GM21528 (cell line): ENCODE measurements around the gene DBR1.
A peak's percentile ranks its signal among the peaks of the same experiment; 100 is the strongest.

Experiments used
- ATAC-seq: cut with Tn5 transposase; IDR thresholded peaks from one replicate; pipeline ENCODE4 v1.9.1; 2021; ENCODE audit warnings: mild to moderate bottlenecking, moderate library complexity; ENCODE audit not compliant: unreplicated experiment, low FRiP score

DBR1 gene, protein sequence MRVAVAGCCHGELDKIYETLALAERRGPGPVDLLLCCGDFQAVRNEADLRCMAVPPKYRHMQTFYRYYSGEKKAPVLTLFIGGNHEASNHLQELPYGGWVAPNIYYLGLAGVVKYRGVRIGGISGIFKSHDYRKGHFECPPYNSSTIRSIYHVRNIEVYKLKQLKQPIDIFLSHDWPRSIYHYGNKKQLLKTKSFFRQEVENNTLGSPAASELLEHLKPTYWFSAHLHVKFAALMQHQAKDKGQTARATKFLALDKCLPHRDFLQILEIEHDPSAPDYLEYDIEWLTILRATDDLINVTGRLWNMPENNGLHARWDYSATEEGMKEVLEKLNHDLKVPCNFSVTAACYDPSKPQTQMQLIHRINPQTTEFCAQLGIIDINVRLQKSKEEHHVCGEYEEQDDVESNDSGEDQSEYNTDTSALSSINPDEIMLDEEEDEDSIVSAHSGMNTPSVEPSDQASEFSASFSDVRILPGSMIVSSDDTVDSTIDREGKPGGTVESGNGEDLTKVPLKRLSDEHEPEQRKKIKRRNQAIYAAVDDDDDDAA

DNA sequence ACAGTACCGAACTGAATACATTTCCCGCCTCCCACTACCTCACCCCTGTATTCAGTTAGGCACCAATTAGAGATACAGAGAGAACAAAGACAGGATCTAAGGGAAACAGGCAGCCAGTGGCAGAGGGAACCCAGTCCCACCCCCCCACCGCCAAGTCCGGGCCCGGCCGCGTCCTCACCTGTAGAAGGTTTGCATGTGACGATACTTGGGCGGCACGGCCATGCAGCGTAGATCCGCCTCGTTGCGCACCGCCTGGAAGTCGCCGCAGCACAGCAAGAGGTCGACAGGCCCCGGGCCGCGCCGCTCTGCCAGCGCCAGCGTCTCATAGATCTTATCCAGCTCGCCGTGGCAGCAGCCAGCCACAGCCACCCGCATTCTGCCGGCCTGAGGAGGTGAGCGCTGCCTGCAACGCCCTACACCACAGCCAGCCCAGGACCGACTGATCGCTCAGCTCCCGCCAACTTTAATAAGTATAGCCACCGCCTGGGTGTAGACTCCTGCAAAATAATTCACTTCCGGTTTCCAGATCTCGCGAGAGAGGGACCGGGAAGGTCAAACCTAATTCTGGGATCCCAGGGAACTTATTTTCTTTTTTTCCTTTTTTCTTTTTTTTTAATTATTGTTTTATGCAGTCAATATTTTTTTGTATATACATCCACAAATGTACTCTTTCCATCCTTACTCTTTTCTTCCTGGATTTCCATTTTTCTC is at the start of gene DBR1:
Gene DBR1 (minus strand): TSS at position 501 of the 711 bp plus-strand sequence. CDS start 126 bp downstream, at position 375.
- peak; percentile 95 for ATAC-seq

DNA sequence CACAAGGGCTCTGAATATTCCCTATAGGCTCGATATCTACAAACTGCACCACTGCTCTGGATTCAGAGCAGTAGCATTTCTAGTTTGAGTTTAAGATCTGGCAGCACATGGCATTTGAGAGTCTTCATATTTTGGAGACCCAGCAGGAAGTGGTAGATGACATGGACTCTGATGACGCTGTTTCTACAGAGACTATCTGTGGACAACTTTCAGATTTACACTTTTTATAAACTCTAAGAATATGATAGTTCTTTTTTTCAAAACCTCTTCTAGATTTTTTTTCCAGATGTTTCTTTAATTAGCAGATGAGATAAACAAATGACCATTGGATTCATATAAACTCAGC is 48.2 kb upstream of the DBR1 start:
- no peak for ATAC-seq

DNA sequence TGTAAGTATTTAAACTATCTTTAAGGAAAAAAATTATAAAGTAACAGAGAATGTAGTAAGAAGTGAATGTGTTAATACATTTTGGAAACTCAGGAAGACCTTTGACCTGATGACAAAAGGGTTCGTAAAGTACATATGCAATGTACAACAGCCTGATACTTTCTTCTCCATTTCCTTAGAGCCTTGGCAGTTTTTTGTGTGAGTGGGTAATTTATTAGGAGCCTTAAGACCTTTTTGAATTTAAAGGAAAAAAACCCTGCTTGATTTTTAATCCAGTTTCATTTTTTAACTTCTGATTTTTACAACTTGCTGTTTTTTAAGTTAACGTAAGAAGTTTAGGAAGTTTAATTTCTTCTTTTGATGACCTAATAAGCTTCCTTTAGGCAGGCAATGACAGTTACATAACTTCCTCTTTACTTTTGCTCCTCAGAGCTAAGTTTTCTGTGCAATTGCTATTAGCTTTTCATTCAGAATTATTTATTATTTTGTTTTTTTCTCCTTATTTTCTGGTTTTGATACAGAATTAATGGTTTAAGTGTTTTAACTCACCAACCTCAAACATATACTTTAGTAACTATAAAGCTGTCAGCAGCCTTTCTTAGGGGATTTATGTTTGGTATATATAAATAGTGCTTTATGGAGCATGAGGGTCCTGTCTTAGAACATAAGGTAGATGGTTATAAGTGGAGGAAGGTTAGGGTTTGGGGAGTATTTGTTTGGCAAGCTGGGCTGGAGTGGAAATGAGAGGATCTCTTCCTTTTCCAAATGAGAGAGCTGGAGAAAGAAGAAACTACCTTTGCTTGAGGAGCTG is 47.6 kb upstream of the DBR1 start:
- no peak for ATAC-seq

GRCh38 chr3:138220788-138221187 is 46.1 kb upstream of the DBR1 start:
- no peak for ATAC-seq

- ATAC-seq = no peak
Measured at GRCh38 chr3:138220242-138220641, 45.5 kb upstream of the DBR1 start.

GRCh38 chr3:138219255-138219654 is 44.5 kb upstream of the DBR1 start:
- no peak for ATAC-seq

DNA sequence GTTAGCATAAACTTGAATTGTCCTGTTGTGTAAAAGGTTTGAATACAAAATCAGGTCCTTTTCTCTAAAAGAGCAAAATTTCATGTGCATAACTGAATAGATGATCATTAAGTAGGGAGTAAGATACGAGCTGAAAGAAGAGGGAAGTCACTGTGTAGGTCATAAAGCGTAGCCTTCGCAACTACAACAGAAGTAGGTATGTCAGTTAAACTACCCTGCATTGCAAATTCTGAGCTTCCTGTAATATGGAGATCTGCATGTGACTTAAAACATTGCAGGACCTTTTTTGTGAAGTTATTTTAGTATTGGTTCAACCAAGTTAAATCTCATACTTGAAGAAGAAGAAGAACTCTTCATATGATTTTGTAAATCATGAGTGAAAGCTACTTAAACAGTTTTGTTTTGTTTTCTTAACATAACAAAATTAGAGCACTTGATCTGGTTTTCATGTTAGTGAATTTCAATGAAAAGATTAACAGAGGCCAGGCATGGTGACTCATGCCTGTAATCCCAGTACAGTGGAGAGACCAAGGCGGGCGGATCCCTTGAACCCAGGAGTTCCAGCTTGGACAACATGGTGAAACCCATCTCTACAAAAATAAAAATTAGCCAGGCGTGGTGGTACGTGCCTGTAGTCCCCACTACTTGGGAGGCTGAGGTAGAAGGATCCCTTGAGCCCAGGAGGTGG is 38.8 kb upstream of the DBR1 start:
- no peak for ATAC-seq

- ATAC-seq = no peak
Measured at GRCh38 chr3:138210528-138210927, 35.8 kb upstream of the DBR1 start.

GRCh38 chr3:138206196-138206595 is 31.5 kb upstream of the DBR1 start:
- no peak for ATAC-seq

GRCh38 chr3:138205527-138205926 is 30.8 kb upstream of the DBR1 start:
- ATAC-seq = no peak

DNA sequence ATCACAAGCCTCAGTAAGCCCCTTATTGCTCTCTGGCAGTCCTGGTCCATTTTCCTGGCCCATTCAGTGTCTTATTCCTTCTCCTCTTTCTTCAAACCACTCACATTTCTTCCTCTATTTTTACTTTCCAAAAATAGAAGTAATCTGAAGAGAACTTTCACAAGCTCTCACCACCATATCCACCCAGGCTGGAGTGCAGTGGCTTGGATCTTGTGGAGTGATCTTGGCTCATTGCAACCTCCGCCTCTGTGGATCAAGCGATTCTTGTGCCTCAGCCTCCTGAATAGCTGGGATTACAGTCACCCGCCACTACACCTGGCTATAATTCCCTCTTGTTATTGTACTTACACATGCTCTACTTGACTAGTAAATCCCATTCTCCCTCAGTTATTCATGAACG is 29.2 kb upstream of the DBR1 start:
- ATAC-seq = no peak

DNA sequence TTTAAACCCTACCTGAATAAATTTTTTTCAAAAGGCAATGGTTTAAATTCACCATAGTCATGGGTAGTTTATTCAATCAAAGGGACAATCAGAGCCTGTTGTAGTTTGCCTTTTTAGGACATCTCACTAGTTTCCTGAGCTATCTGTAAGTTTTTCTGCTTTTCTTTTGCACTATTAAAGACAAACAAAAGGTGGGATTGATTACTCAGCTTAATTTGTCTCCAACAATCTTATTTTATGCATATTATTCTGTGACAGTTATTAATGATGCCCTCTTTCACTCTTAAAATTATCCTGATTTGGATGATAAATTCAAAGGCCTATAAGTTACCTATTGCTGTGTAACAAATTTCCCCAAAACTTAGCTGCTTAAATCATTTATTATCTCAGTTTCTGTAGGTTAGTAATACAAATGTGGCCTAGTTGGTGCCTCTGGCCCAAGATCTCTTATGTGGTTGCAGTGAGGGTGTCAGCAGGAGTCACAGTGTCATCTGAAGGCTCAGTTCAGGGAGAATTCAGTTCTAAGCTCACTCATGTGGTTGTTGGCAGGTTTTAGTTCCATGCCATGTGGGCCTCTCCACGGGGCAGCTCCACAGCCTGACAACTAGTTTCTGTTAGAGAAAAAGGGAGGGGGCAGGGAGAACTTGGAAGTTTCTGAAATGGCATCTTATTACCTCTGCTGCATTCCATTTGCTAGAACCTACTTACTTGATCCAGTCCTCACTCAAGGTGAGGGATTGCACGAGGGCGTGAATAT is 28.4 kb upstream of the DBR1 start:
- no peak for ATAC-seq

GRCh38 chr3:138200424-138200823 is 25.7 kb upstream of the DBR1 start:
- ATAC-seq = no peak

DNA sequence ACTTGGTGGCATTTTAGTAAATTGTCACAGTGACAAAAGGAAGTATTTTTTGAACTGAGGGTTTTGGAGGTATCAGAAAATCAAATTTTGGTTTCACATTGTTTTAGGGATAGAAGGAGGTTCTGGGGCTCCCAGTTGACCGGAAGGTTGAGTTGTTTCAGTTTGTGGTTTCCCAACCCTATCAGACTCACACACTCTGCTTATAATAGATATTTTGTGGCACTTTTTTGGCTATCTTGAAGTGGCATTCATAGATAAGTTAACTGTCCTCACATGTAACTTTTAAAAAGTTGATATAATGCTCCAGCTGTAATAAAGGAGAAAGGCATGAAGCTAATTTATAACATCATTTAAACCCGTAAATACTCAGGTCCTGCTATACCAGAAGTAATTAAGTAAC is 25.1 kb upstream of the DBR1 start:
- ATAC-seq = peak; percentile 63

DNA sequence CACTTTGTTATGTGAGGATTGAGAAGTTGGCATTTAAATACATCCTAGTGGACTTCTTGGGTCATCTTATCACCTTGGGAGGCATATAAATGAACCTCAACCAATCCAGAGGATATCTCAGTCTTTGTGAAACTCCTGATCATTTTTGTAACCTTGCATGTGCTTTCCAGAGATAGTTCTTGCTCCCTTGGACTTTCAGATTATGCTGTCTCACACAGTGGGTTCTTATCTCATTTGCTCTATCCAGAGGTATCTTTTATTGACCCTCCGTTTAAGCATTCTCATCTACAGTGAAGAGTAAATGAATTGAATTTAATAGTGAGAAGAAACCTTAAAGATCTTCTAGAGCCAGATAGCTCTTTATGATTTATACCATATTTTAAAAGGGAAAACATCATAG is 22.8 kb upstream of the DBR1 start:
- ATAC-seq = no peak

GRCh38 chr3:138197058-138197457 is 22.3 kb upstream of the DBR1 start:
- no peak for ATAC-seq

DNA sequence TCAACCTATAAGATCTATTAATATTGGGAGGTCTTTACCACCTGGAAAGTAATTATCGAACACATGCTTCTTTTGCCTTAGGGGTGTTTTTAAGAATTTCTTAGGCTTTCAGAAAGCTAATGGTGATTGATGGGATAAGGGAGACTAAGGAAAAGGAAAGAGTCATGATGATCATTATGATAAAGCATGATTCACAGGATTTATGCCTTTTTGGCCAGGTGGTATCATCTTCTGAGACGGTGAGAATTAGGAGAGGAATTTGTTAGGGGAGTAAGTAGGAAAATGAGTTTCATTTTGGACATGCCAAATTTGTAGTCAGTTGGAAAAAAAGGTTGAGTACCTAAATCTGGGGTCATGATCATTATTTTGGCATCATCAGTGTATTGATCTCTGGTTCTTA is 21.3 kb upstream of the DBR1 start:
- ATAC-seq = no peak

- no peak for ATAC-seq
Measured at GRCh38 chr3:138195481-138195880, 20.8 kb upstream of the DBR1 start.

GRCh38 chr3:138188013-138188730 is 13.5 kb upstream of the DBR1 start:
- ATAC-seq = no peak
